ENCODE data around the gene CD38. TPM values are rescaled to one million over a fixed set of nuclear protein-coding genes. Genes with fewer than 3 reads are reported as not detected.

CD38 gene
- total and polyA plus RNA-seq, 4 donors = 3.2 to 9.4 (median 5.3) TPM

GRCh38 chr4:15901998-15902397, 123.9 kb downstream of the CD38 start:
- WGBS = 71% methylated on average over 2 of the region's 2 CpGs

GRCh38 chr4:15902746-15903145, 124.6 kb downstream of the CD38 start:
- WGBS = 82% methylated on average over 2 of the region's 2 CpGs
- no peak overlapping the region for H3K4me3 ChIP-seq (ENCODE audit: low read depth in 1 of 3, low read length in 3 of 3)
- no peaks in the 10 kb centered on the region for H3K36me3 ChIP-seq (ENCODE audit: control insufficient read depth in 4 of 4, insufficient read depth in 3 of 4, low read depth in 1 of 4, low read length in 3 of 4)
- no peak for DNase-seq (ENCODE audit: low spot score)
- no peak overlapping the region for H3K27ac ChIP-seq (ENCODE audit: low read depth in 1 of 2, low read length in 2 of 2)
- H3K9me3 ChIP-seq (ENCODE audit: control insufficient read depth in 4 of 4, low read length in 3 of 4) = no peaks in the 10 kb centered on the region
- H3K27me3 ChIP-seq (ENCODE audit: control insufficient read depth in 4 of 4, insufficient read depth in 4 of 4, low read length in 3 of 4) = no peaks in the 10 kb centered on the region
- peaks cover 0 to 2% (median 0%) of the 10 kb centered on the region in 4 donors for H3K4me1 ChIP-seq (ENCODE audit: control insufficient read depth in 4 of 4, insufficient read depth in 4 of 4, low read length in 3 of 4)
- no peak overlapping the region for H3K9ac ChIP-seq (ENCODE audit: low read depth in 1 of 2, low read length in 2 of 2)
- TF ChIP-seq RXRA (IDR thresholded peaks at IDR 0.05) = no peak
- no peak for TF ChIP-seq SP1 (IDR thresholded peaks at IDR 0.05)
- TF ChIP-seq CTCF (IDR thresholded peaks at IDR 0.05; ENCODE audit: low read depth, low read length, missing input control) = no peak
- no peak for TF ChIP-seq FOXA1 (IDR thresholded peaks at IDR 0.05)
- TF ChIP-seq EGR1 (IDR thresholded peaks at IDR 0.05; ENCODE audit: low read depth in 2 of 2) = no peak
- TF ChIP-seq, protein P1, sequence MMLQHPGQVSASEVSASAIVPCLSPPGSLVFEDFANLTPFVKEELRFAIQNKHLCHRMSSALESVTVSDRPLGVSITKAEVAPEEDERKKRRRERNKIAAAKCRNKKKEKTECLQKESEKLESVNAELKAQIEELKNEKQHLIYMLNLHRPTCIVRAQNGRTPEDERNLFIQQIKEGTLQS (IDR thresholded peaks at IDR 0.05) = no peak
- TF ChIP-seq, protein P2, sequence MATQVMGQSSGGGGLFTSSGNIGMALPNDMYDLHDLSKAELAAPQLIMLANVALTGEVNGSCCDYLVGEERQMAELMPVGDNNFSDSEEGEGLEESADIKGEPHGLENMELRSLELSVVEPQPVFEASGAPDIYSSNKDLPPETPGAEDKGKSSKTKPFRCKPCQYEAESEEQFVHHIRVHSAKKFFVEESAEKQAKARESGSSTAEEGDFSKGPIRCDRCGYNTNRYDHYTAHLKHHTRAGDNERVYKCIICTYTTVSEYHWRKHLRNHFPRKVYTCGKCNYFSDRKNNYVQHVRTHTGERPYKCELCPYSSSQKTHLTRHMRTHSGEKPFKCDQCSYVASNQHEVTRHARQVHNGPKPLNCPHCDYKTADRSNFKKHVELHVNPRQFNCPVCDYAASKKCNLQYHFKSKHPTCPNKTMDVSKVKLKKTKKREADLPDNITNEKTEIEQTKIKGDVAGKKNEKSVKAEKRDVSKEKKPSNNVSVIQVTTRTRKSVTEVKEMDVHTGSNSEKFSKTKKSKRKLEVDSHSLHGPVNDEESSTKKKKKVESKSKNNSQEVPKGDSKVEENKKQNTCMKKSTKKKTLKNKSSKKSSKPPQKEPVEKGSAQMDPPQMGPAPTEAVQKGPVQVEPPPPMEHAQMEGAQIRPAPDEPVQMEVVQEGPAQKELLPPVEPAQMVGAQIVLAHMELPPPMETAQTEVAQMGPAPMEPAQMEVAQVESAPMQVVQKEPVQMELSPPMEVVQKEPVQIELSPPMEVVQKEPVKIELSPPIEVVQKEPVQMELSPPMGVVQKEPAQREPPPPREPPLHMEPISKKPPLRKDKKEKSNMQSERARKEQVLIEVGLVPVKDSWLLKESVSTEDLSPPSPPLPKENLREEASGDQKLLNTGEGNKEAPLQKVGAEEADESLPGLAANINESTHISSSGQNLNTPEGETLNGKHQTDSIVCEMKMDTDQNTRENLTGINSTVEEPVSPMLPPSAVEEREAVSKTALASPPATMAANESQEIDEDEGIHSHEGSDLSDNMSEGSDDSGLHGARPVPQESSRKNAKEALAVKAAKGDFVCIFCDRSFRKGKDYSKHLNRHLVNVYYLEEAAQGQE (IDR thresholded peaks at IDR 0.05) = no peak
- no peak for TF ChIP-seq YY1 (IDR thresholded peaks at IDR 0.05)
- TF ChIP-seq HNF4A (conservative IDR thresholded peaks at IDR 0.05) = no peak
- no peak for TF ChIP-seq JUND (IDR thresholded peaks at IDR 0.05)
- TF ChIP-seq RAD21 (IDR thresholded peaks at IDR 0.05) = no peak

More at GRCh38 chr4:15901998-15902397, 123.9 kb downstream of the CD38 start:
- no peaks in the 10 kb centered on the region for H3K9me3 ChIP-seq (ENCODE audit: control insufficient read depth in 4 of 4, low read length in 3 of 4)
- H3K4me1 ChIP-seq (ENCODE audit: control insufficient read depth in 4 of 4, insufficient read depth in 4 of 4, low read length in 3 of 4) = peaks cover 0 to 2% (median 0%) of the 10 kb centered on the region in 4 donors
- no peak overlapping the region for H3K27ac ChIP-seq (ENCODE audit: low read depth in 1 of 2, low read length in 2 of 2)
- no peak for DNase-seq (ENCODE audit: low spot score)
- TF ChIP-seq EGR1 (IDR thresholded peaks at IDR 0.05; ENCODE audit: low read depth in 2 of 2) (no peak), FOXA1 (IDR thresholded peaks at IDR 0.05) (no peak), HNF4A (conservative IDR thresholded peaks at IDR 0.05) (no peak), JUND (IDR thresholded peaks at IDR 0.05) (no peak), ZBTB33 (IDR thresholded peaks at IDR 0.05) (no peak), HNF4G (IDR thresholded peaks at IDR 0.05) (no peak), NR2F2 (IDR thresholded peaks at IDR 0.05) (no peak), SP1 (IDR thresholded peaks at IDR 0.05) (no peak), RAD21 (IDR thresholded peaks at IDR 0.05) (no peak), FOXA2 (IDR thresholded peaks at IDR 0.05) (no peak), YY1 (IDR thresholded peaks at IDR 0.05) (no peak), TAF1 (conservative IDR thresholded peaks at IDR 0.05) (no peak)
- TF ChIP-seq, protein P2 (IDR thresholded peaks at IDR 0.05) = no peak
- TF ChIP-seq, protein P3, sequence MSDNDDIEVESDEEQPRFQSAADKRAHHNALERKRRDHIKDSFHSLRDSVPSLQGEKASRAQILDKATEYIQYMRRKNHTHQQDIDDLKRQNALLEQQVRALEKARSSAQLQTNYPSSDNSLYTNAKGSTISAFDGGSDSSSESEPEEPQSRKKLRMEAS (IDR thresholded peaks at IDR 0.05) = no peak
- TF ChIP-seq, protein P1 (IDR thresholded peaks at IDR 0.05) = no peak
- no peaks in the 10 kb centered on the region for H3K36me3 ChIP-seq (ENCODE audit: control insufficient read depth in 4 of 4, insufficient read depth in 3 of 4, low read depth in 1 of 4, low read length in 3 of 4)
- H3K9ac ChIP-seq (ENCODE audit: low read depth in 1 of 2, low read length in 2 of 2) = no peak overlapping the region
- no peak overlapping the region for H3K4me3 ChIP-seq (ENCODE audit: low read depth in 1 of 3, low read length in 3 of 3)
- no peaks in the 10 kb centered on the region for H3K27me3 ChIP-seq (ENCODE audit: control insufficient read depth in 4 of 4, insufficient read depth in 4 of 4, low read length in 3 of 4)
